GM18498 (cell line): Measurements from ENCODE around the gene WIZ.
A peak's percentile ranks its signal among the peaks of the same experiment; 100 is the strongest.

Experiments
- ATAC-seq: cut with Tn5 transposase; IDR thresholded peaks from one replicate; pipeline ENCODE4 v1.9.1; 2021; ENCODE audit warnings: mild to moderate bottlenecking, moderate library complexity; ENCODE audit not compliant: unreplicated experiment

The WIZ gene

GRCh38 chr19:15466851-15467733 is 17.3 kb upstream of the WIZ start:
- ATAC-seq = peak; percentile 70

GRCh38 chr19:15464394-15465385 is 14.9 kb upstream of the WIZ start, which contains the start of gene RASAL3:
Gene RASAL3, minus strand, starts transcription at chr19:15464544. Its CDS starts 186 bp downstream, at chr19:15464358.
- peak; percentile 49 for ATAC-seq

- ATAC-seq = peak; percentile 60
Observed at GRCh38 chr19:15463861-15464371, 14.2 kb upstream of the WIZ start.

GRCh38 chr19:15461694-15462093 is 11.9 kb upstream of the WIZ start:
- no peak for ATAC-seq

GRCh38 chr19:15457701-15458484 is 8.1 kb upstream of the WIZ start:
- ATAC-seq = no peak

- ATAC-seq = no peak
Observed at GRCh38 chr19:15456871-15457700, 7.3 kb upstream of the WIZ start.

GRCh38 chr19:15456441-15456840 is 6.7 kb upstream of the WIZ start:
- no peak for ATAC-seq

GRCh38 chr19:15455996-15456395 is 6.2 kb upstream of the WIZ start:
- no peak for ATAC-seq

GRCh38 chr19:15453906-15454860 is 4.4 kb upstream of the WIZ start:
- ATAC-seq = no peak

- no peak for ATAC-seq
Observed at GRCh38 chr19:15453091-15453578, 3.4 kb upstream of the WIZ start.

GRCh38 chr19:15452111-15453047 is 2.6 kb upstream of the WIZ start:
- ATAC-seq = no peak

GRCh38 chr19:15450528-15450890 is 753 bp upstream of the WIZ start:
- ATAC-seq = no peak

- ATAC-seq = peak; percentile 13
Observed at GRCh38 chr19:15448778-15449619, 757 bp downstream of the WIZ start.

- ATAC-seq = no peak
Observed at GRCh38 chr19:15448044-15448777, 1.5 kb downstream of the WIZ start.

- no peak for ATAC-seq
Observed at GRCh38 chr19:15447057-15447456, 2.7 kb downstream of the WIZ start.
